Bronchial epithelial cell (primary cell): ENCODE measurements around the gene PSMC1. TPM values are rescaled to one million over a fixed set of nuclear protein-coding genes. Genes with fewer than 3 reads are reported as not detected.

Experiments
- DNase-seq: peaks from one replicate; pipeline ENCODE4 v3.0.0-alpha.2; 2010; ENCODE audit warnings: low read depth
- FAIRE-seq: peaks from 2 replicates; lab custom pipeline; 2011; peaks lifted over from hg19 to GRCh38; lab: Jason Lieb, UNC
- H3K27me3 ChIP-seq: 2 replicates; pipeline ENCODE4 v1.5.1; 2011; ENCODE audit warnings: low read length; ENCODE audit not compliant: control insufficient read depth, insufficient read depth
- H3K36me3 ChIP-seq: 2 replicates; pipeline ENCODE4 v1.5.1; 2011; ENCODE audit warnings: low read length; ENCODE audit not compliant: control insufficient read depth, insufficient read depth
- H3K4me3 ChIP-seq: 2 replicates; pipeline ENCODE4 v1.5.1; 2011; ENCODE audit warnings: mild to moderate bottlenecking, low read depth, low read length, control low read depth
- CTCF ChIP-seq: IDR thresholded peaks from 2 replicates; pipeline ENCODE4 v1.5.1; 2011; ENCODE audit warnings: mild to moderate bottlenecking, moderate library complexity, low read length, control low read depth, inconsistent platforms; ENCODE audit not compliant: insufficient read depth, severe bottlenecking
- total RNA-seq: library from RNA; depleted of rRNA; stranded (reverse); fragments of >200 nt; gene quantifications from 2 replicates; pipeline ENCODE4 v1.2.1, GENCODE V29; 2014

Gene PSMC1
- total RNA-seq, 1 donor from 2014 or later, result 102 TPM

GRCh38 chr14:90304502-90304901 lies 48.1 kb downstream of the PSMC1 start:
- Histone ChIP-seq H3K4me3 (no peak overlapping the region), H3K36me3 (peaks cover 3% of the 10 kb centered on the region), H3K27me3 (no peaks in the 10 kb centered on the region)
- no peak for TF ChIP-seq CTCF
- DNase-seq, result no peak
- FAIRE-seq, result no peak

- H3K36me3 ChIP-seq, result peaks cover 3% of the 10 kb centered on the region
- FAIRE-seq, result no peak
These were observed 48.8 kb downstream of the PSMC1 start for GRCh38 chr14:90305176-90305601.

DNA sequence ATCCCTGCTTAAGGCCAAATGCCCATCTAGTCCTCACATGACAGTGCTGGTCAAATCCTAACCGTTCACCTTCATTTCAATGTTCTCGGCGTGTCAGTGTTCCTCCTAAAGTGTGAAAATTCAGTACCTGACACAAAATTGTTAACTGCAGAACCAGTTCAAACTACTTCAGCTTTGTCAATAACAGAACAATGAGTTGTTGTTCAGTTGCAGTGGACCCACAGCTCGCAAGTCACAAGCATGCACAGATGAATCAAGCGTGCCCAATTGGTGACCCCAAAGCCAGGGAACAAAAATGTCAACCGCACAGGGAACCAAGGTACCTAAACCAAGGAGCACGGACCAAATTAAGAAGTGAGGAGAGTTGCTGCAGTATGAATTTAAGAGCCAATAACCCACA lies 52.2 kb downstream of the PSMC1 start:
- Histone ChIP-seq H3K4me3 (no peak overlapping the region), H3K27me3 (no peaks in the 10 kb centered on the region), H3K36me3 (peaks cover 5% of the 10 kb centered on the region)
- DNase-seq (no peak), FAIRE-seq (peak; percentile 77)
- TF ChIP-seq CTCF, result no peak

More at GRCh38 chr14:90305176-90305601, 48.8 kb downstream of the PSMC1 start:
- TF ChIP-seq CTCF, result no peak
- Histone ChIP-seq H3K27me3 (no peaks in the 10 kb centered on the region), H3K4me3 (no peak overlapping the region)
- no peak for DNase-seq

- Histone ChIP-seq H3K27me3 (no peaks in the 10 kb centered on the region), H3K4me3 (no peak overlapping the region), H3K36me3 (peaks cover 3% of the 10 kb centered on the region)
- TF ChIP-seq CTCF, result no peak
- FAIRE-seq, result no peak
- no peak for DNase-seq
These were observed 60.9 kb downstream of the PSMC1 start for GRCh38 chr14:90317286-90317685.

DNA sequence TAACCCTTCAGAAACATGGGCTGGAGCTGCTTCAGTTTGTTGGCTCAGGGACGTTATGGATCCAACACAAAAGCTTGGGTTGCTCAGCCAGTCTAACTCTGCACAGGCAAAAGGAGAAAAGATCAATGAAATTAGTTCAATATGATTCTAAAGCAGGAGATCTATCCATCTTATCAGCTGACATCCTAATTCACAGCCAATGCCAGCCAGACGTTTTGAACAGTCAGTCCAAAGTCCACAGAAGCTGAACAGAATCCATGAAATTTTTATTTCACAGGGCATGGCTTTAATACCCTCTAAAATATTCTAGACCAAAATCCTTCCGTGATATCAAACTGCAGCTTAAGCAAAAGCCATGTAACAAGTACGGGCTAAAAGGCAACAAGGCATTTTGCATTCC lies 61.7 kb downstream of the PSMC1 start:
- H3K36me3 ChIP-seq, result peaks cover 3% of the 10 kb centered on the region
- no peaks in the 10 kb centered on the region for H3K27me3 ChIP-seq
- FAIRE-seq (no peak), DNase-seq (no peak)
- H3K4me3 ChIP-seq, result no peak overlapping the region
- TF ChIP-seq CTCF, result no peak

GRCh38 chr14:90319173-90319572 lies 62.8 kb downstream of the PSMC1 start:
- H3K27me3 ChIP-seq, result no peaks in the 10 kb centered on the region
- H3K36me3 ChIP-seq, result peaks cover 2% of the 10 kb centered on the region
- TF ChIP-seq CTCF, result no peak
- FAIRE-seq (no peak), DNase-seq (no peak)
- H3K4me3 ChIP-seq, result no peak overlapping the region
